Duodenal mucosa (tissue), 2 donors: Measurements from ENCODE around the gene MUC6.

Experiments used
- H3K27ac ChIP-seq: one replicate; pipeline ENCODE4 v1.7.0; 2013; ENCODE audit warnings: low read depth, low read length
- H3K27me3 ChIP-seq, 2 donors: one replicate each; pipeline ENCODE4 v1.7.0; 2013; ENCODE audit warnings: low read length in 2 of 2, control low read depth in 1 of 2; ENCODE audit not compliant: insufficient read depth in 2 of 2, control insufficient read depth in 1 of 2
- H3K36me3 ChIP-seq, 2 donors: one replicate each; pipeline ENCODE4 v1.7.0; 2013; ENCODE audit warnings: low read length in 2 of 2, control low read depth in 1 of 2; ENCODE audit not compliant: insufficient read depth in 2 of 2, control insufficient read depth in 1 of 2
- H3K4me1 ChIP-seq, 2 donors: one replicate each; pipeline ENCODE4 v1.7.0; 2013; ENCODE audit warnings: low read length in 2 of 2, control low read depth in 1 of 2; ENCODE audit not compliant: insufficient read depth in 2 of 2, control insufficient read depth in 1 of 2
- H3K4me3 ChIP-seq, 2 donors: one replicate each; pipeline ENCODE4 v1.7.0; 2013; ENCODE audit warnings: low read length in 2 of 2, low read depth in 1 of 2
- H3K9ac ChIP-seq, 2 donors: one replicate each; pipeline ENCODE4 v1.7.0; 2013; ENCODE audit warnings: low read length in 2 of 2, low read depth in 1 of 2
- H3K9me3 ChIP-seq, 2 donors: one replicate each; pipeline ENCODE4 v1.7.0; 2013; ENCODE audit warnings: low read length in 2 of 2, control low read depth in 1 of 2; ENCODE audit not compliant: control insufficient read depth in 1 of 2

The MUC6 gene

GRCh38 chr11:1007279-1007678 lies 29.2 kb downstream of the MUC6 start:
- no peak overlapping the region for H3K27ac ChIP-seq
- H3K9me3 ChIP-seq = no peaks in the 10 kb centered on the region
- no peak overlapping the region for H3K9ac ChIP-seq

GRCh38 chr11:1006762-1007161 lies 29.8 kb downstream of the MUC6 start:
- peaks cover 32 to 89% of the 10 kb centered on the region in 2 donors for H3K36me3 ChIP-seq

More at GRCh38 chr11:1007279-1007678, 29.2 kb downstream of the MUC6 start:
- Histone ChIP-seq H3K4me3 (no peak overlapping the region), H3K27me3 (no peaks in the 10 kb centered on the region), H3K4me1 (no peaks in the 10 kb centered on the region), H3K36me3 (peaks cover 29 to 90% of the 10 kb centered on the region in 2 donors)

GRCh38 chr11:1005928-1006327 lies 30.6 kb downstream of the MUC6 start:
- no peak overlapping the region for H3K4me3 ChIP-seq
- H3K27ac ChIP-seq = no peak overlapping the region
- no peaks in the 10 kb centered on the region for H3K9me3 ChIP-seq
- no peak overlapping the region for H3K9ac ChIP-seq
- H3K27me3 ChIP-seq = no peaks in the 10 kb centered on the region
- peaks cover 33 to 88% of the 10 kb centered on the region in 2 donors for H3K36me3 ChIP-seq
- H3K4me1 ChIP-seq = no peaks in the 10 kb centered on the region

More at GRCh38 chr11:1006762-1007161, 29.8 kb downstream of the MUC6 start:
- Histone ChIP-seq H3K4me1 (no peaks in the 10 kb centered on the region), H3K27me3 (no peaks in the 10 kb centered on the region), H3K9ac (no peak overlapping the region), H3K4me3 (no peak overlapping the region), H3K9me3 (no peaks in the 10 kb centered on the region), H3K27ac (no peak overlapping the region)

- Histone ChIP-seq H3K4me1 (no peaks in the 10 kb centered on the region), H3K36me3 (peaks cover 21 to 73% of the 10 kb centered on the region in 2 donors), H3K4me3 (no peak overlapping the region), H3K9ac (no peak overlapping the region), H3K27ac (no peak overlapping the region), H3K27me3 (no peaks in the 10 kb centered on the region), H3K9me3 (no peaks in the 10 kb centered on the region)
Measured at GRCh38 chr11:1003159-1003558, 33.4 kb downstream of the MUC6 start.

- H3K4me1 ChIP-seq = no peaks in the 10 kb centered on the region
- no peak overlapping the region for H3K9ac ChIP-seq
- no peaks in the 10 kb centered on the region for H3K27me3 ChIP-seq
- H3K36me3 ChIP-seq = peaks cover 14 to 70% of the 10 kb centered on the region in 2 donors
- no peak overlapping the region for H3K4me3 ChIP-seq
- H3K9me3 ChIP-seq = no peaks in the 10 kb centered on the region
- no peak overlapping the region for H3K27ac ChIP-seq
Measured at GRCh38 chr11:1002406-1002984, 34.0 kb downstream of the MUC6 start.

- no peak overlapping the region for H3K27ac ChIP-seq
- peaks cover 16 to 69% of the 10 kb centered on the region in 2 donors for H3K36me3 ChIP-seq
- H3K4me3 ChIP-seq = no peak overlapping the region
- no peaks in the 10 kb centered on the region for H3K9me3 ChIP-seq
- no peak overlapping the region for H3K9ac ChIP-seq
- H3K4me1 ChIP-seq = no peaks in the 10 kb centered on the region
- no peaks in the 10 kb centered on the region for H3K27me3 ChIP-seq
Measured at GRCh38 chr11:1001617-1002405, 34.7 kb downstream of the MUC6 start.

- H3K4me1 ChIP-seq = no peaks in the 10 kb centered on the region
- peaks cover 22 to 64% of the 10 kb centered on the region in 2 donors for H3K36me3 ChIP-seq
- H3K9me3 ChIP-seq = no peaks in the 10 kb centered on the region
- H3K27ac ChIP-seq = no peak overlapping the region
- no peaks in the 10 kb centered on the region for H3K27me3 ChIP-seq
- H3K4me3 ChIP-seq = no peak overlapping the region
- H3K9ac ChIP-seq = no peak overlapping the region
Measured at GRCh38 chr11:1000357-1001278, 35.9 kb downstream of the MUC6 start.

- Histone ChIP-seq H3K27me3 (no peaks in the 10 kb centered on the region), H3K9me3 (no peaks in the 10 kb centered on the region), H3K4me1 (no peaks in the 10 kb centered on the region), H3K9ac (no peak overlapping the region), H3K27ac (no peak overlapping the region), H3K36me3 (peaks cover 23 to 62% of the 10 kb centered on the region in 2 donors), H3K4me3 (no peak overlapping the region)
Measured at GRCh38 chr11:999009-999408, 37.5 kb downstream of the MUC6 start.

GRCh38 chr11:997907-998306 lies 38.6 kb downstream of the MUC6 start:
- H3K9ac ChIP-seq = no peak overlapping the region
- no peaks in the 10 kb centered on the region for H3K27me3 ChIP-seq
- no peak overlapping the region for H3K4me3 ChIP-seq
- H3K9me3 ChIP-seq = no peaks in the 10 kb centered on the region
- H3K27ac ChIP-seq = no peak overlapping the region
- H3K4me1 ChIP-seq = no peaks in the 10 kb centered on the region
- peaks cover 26 to 63% of the 10 kb centered on the region in 2 donors for H3K36me3 ChIP-seq

- H3K4me3 ChIP-seq = no peak overlapping the region
- no peak overlapping the region for H3K27ac ChIP-seq
- peaks cover 25 to 65% of the 10 kb centered on the region in 2 donors for H3K36me3 ChIP-seq
Measured at GRCh38 chr11:996681-997080, 39.8 kb downstream of the MUC6 start.

More at GRCh38 chr11:996681-997080, 39.8 kb downstream of the MUC6 start:
- Histone ChIP-seq H3K27me3 (no peaks in the 10 kb centered on the region), H3K4me1 (no peaks in the 10 kb centered on the region), H3K9ac (no peak overlapping the region), H3K9me3 (no peaks in the 10 kb centered on the region)
